Measurements from ENCODE around the gene RIPOR3.
"Not testable (repeated sequence)": the region's sequence is repeated elsewhere in the genome, so short reads cannot be mapped to it uniquely, and the experiment has no call there.

The RIPOR3 gene

GRCh38 chr20:50708845-50709635 is 17.7 kb upstream of the RIPOR3 start:
- DNase-seq (ENCODE audit: low spot score) = no peak
- TF ChIP-seq CTCF (IDR thresholded peaks at IDR 0.05; ENCODE audit: extremely low read depth, missing control alignments) = no peak

GRCh38 chr20:50704971-50705370 is 13.6 kb upstream of the RIPOR3 start:
- TF ChIP-seq CTCF (IDR thresholded peaks at IDR 0.05; ENCODE audit: extremely low read depth, missing control alignments) = no peak
- no peak for DNase-seq (ENCODE audit: low spot score)

- no peak for TF ChIP-seq CTCF (IDR thresholded peaks at IDR 0.05; ENCODE audit: extremely low read depth, missing control alignments)
- DNase-seq (ENCODE audit: low spot score) = no peak
These were observed 13.2 kb upstream of the RIPOR3 start for GRCh38 chr20:50704514-50704913.

GRCh38 chr20:50703651-50704438 is 12.5 kb upstream of the RIPOR3 start:
- DNase-seq (ENCODE audit: low spot score) = not testable (repeated sequence)

GRCh38 chr20:50701041-50701963 is 10.0 kb upstream of the RIPOR3 start:
- DNase-seq (ENCODE audit: low spot score) = no peak
- TF ChIP-seq CTCF (IDR thresholded peaks at IDR 0.05; ENCODE audit: extremely low read depth, missing control alignments) = no peak

GRCh38 chr20:50699688-50700087 is 8.3 kb upstream of the RIPOR3 start:
- no peak for DNase-seq (ENCODE audit: low spot score)
- TF ChIP-seq CTCF (IDR thresholded peaks at IDR 0.05; ENCODE audit: extremely low read depth, missing control alignments) = no peak

- not testable (repeated sequence) for DNase-seq (ENCODE audit: low spot score)
These were observed 6.9 kb upstream of the RIPOR3 start for GRCh38 chr20:50698255-50698654.

Data from GM20000 (cell line).